GM10248 (cell line): ENCODE data around the gene HMSD.

ENCODE experiments used
- CTCF ChIA-PET: fragments of 300-600 bp; sonication (Branson Sonifier 250); formaldehyde crosslinking; extraction: SDS; loops from one replicate; lab custom pipeline; 2021; ENCODE audit warnings: antibody characterized with exemption; lab: Yijun Ruan, JAX
- POLR2A ChIA-PET: fragments of 350-650 bp; sonication (Branson Sonifier 250); formaldehyde crosslinking; extraction: SDS; loops from one replicate; lab custom pipeline; 2020; ENCODE audit warnings: antibody characterized with exemption; lab: Yijun Ruan, JAX
- DNase-seq: peaks from one replicate; pipeline ENCODE4 v3.0.0; 2012; ENCODE audit errors: extremely low spot score
- TF ChIP-seq, protein P1 (sequence below): IDR thresholded peaks from 2 replicates; pipeline ENCODE4 v1.5.1; 2012; ENCODE audit warnings: mild to moderate bottlenecking, low read depth; ENCODE audit errors: extremely low read depth, missing control alignments, control extremely low read depth

Gene HMSD

DNA sequence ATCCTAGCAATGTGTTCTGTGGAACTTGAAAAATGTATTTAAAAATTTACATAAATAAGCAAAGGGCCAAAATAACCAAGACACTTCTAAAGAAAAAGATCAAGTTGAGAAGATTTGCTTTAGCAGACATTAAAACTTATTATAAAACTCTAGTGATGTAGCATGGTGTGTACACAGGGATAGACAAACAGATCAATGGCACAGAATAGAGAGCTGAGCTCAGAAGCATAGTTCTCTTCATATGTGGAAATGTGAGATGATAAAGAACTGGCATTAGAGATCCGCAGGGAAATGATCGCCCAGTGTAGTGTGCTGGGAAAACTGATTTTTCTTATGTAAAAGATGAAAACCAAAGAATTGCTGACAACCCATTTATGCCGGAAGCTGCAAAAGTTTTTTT lies 60.2 kb downstream of the HMSD start:
- CTCF ChIA-PET: interaction anchor here (1.0 to 4.5 kb wide), 4 partner anchors 7 to 25 kb away, joined by 3 to 24 read pairs (median 6); no protein-coding TSS in a partner anchor
- no peak for DNase-seq

More for the DNA sequence above, 60.2 kb downstream of the HMSD start:
- TF ChIP-seq, protein P1, sequence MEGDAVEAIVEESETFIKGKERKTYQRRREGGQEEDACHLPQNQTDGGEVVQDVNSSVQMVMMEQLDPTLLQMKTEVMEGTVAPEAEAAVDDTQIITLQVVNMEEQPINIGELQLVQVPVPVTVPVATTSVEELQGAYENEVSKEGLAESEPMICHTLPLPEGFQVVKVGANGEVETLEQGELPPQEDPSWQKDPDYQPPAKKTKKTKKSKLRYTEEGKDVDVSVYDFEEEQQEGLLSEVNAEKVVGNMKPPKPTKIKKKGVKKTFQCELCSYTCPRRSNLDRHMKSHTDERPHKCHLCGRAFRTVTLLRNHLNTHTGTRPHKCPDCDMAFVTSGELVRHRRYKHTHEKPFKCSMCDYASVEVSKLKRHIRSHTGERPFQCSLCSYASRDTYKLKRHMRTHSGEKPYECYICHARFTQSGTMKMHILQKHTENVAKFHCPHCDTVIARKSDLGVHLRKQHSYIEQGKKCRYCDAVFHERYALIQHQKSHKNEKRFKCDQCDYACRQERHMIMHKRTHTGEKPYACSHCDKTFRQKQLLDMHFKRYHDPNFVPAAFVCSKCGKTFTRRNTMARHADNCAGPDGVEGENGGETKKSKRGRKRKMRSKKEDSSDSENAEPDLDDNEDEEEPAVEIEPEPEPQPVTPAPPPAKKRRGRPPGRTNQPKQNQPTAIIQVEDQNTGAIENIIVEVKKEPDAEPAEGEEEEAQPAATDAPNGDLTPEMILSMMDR: no peak
- POLR2A ChIA-PET: no interaction called here
